ENCODE results near the gene ERRFI1.

Gene ERRFI1

DNA sequence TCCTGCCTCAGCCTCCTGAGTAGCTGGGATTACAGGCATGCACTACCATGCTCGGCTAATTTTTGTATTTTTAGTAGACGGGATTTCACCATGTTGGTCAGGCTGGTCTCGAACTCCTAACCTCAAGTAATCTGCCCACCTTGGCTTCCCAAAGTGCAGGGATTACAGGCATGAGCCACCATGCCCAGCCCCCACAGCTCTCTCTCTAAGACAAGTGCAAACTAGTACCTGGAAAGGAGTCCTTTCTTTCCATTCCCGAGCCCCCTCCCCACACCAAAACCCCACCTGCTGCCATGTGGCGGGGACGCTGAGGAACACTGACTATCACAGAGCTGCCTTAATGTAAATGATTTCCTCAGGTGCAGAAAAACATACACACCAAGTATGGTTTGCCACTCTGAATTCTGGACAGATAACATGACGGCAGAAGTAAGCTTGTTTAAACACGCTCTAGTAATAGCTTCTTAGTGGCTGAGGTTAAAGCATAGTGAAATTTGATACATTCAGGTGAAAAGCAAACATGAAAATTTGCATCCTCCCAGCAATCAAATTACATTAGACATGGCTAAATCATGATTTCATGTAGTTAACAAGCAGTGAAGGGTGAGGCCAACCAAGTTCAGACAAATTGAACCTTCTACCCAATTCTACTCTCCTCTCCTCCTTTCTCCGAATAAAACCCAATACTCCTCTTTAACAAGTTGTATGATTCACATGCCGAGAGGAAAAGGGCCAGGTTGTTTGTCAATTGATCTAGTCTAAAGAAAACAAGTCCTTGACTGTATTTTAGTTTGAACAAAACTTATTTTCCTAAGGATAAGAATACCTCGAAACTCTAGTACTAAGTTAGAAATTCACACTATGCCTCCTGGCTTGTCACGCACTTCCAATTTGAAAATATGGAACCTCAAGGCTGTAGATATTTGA lies 19.8 kb downstream of the ERRFI1 start:
- no peak for TF ChIP-seq CEBPB (IDR thresholded peaks at IDR 0.05)
- TF ChIP-seq FOXM1 (IDR thresholded peaks at IDR 0.05; ENCODE audit: borderline replicate concordance, low read depth): no peak
- no peak for TF ChIP-seq EGR1 (IDR thresholded peaks at IDR 0.05)
- no peak for TF ChIP-seq YY1 (IDR thresholded peaks at IDR 0.05; ENCODE audit: low read depth)
- no peak for TF ChIP-seq EP300 (IDR thresholded peaks at IDR 0.05; ENCODE audit: borderline replicate concordance)
- TF ChIP-seq, protein P1, sequence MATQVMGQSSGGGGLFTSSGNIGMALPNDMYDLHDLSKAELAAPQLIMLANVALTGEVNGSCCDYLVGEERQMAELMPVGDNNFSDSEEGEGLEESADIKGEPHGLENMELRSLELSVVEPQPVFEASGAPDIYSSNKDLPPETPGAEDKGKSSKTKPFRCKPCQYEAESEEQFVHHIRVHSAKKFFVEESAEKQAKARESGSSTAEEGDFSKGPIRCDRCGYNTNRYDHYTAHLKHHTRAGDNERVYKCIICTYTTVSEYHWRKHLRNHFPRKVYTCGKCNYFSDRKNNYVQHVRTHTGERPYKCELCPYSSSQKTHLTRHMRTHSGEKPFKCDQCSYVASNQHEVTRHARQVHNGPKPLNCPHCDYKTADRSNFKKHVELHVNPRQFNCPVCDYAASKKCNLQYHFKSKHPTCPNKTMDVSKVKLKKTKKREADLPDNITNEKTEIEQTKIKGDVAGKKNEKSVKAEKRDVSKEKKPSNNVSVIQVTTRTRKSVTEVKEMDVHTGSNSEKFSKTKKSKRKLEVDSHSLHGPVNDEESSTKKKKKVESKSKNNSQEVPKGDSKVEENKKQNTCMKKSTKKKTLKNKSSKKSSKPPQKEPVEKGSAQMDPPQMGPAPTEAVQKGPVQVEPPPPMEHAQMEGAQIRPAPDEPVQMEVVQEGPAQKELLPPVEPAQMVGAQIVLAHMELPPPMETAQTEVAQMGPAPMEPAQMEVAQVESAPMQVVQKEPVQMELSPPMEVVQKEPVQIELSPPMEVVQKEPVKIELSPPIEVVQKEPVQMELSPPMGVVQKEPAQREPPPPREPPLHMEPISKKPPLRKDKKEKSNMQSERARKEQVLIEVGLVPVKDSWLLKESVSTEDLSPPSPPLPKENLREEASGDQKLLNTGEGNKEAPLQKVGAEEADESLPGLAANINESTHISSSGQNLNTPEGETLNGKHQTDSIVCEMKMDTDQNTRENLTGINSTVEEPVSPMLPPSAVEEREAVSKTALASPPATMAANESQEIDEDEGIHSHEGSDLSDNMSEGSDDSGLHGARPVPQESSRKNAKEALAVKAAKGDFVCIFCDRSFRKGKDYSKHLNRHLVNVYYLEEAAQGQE (IDR thresholded peaks at IDR 0.05; ENCODE audit: low read depth): no peak
- TF ChIP-seq TEAD4 (IDR thresholded peaks at IDR 0.05): no peak
- no peak for TF ChIP-seq TAF1 (IDR thresholded peaks at IDR 0.05; ENCODE audit: low read depth)
- no peak for TF ChIP-seq CREB1 (IDR thresholded peaks at IDR 0.05; ENCODE audit: low read depth)

DNA sequence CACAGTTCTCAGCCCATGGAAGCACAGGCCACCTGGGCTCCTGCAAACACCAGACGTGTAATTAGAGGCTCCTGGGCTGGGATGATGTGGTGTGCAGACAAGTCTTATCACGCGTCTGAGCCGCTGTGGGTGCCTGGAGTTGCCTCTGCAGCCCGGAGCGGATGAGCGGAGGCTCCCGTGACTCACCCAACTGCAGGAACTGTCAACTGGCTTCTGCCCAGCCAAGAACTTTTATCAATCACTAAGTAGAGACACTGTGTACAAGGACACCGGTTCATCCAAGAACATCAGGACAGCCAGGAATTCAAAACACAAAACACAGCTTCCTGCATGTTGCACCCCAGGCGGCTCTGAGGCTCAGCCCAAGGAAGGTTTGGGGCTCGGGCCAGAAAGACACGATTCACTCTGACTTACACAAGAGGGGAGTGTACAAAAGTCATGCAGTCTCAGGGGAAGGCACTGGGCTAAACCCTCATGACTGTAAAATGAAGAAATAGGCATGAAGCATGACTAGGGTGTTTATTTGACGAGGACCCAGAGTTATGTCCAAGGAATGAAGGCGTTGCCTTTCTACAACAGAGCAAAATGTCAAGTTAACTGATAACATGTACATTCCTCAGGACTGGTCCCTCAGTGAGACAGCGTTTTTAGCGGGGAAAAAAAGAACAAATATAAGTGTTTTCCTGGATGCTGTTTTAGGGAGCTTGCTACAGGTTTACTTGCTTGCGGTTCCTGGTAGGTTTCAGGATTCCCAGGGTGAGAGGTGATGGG lies 21.1 kb downstream of the ERRFI1 start:
- TF ChIP-seq RAD21 (IDR thresholded peaks at IDR 0.05; ENCODE audit: low read depth) (no peak), EGR1 (IDR thresholded peaks at IDR 0.05) (no peak), TEAD4 (IDR thresholded peaks at IDR 0.05) (no peak), TAF1 (IDR thresholded peaks at IDR 0.05; ENCODE audit: low read depth) (no peak), NFIC (IDR thresholded peaks at IDR 0.05) (no peak)
- TF ChIP-seq, protein P2, sequence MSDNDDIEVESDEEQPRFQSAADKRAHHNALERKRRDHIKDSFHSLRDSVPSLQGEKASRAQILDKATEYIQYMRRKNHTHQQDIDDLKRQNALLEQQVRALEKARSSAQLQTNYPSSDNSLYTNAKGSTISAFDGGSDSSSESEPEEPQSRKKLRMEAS (IDR thresholded peaks at IDR 0.05): no peak
- TF ChIP-seq, protein P3, sequence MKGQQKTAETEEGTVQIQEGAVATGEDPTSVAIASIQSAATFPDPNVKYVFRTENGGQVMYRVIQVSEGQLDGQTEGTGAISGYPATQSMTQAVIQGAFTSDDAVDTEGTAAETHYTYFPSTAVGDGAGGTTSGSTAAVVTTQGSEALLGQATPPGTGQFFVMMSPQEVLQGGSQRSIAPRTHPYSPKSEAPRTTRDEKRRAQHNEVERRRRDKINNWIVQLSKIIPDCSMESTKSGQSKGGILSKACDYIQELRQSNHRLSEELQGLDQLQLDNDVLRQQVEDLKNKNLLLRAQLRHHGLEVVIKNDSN (IDR thresholded peaks at IDR 0.05): no peak

DNA sequence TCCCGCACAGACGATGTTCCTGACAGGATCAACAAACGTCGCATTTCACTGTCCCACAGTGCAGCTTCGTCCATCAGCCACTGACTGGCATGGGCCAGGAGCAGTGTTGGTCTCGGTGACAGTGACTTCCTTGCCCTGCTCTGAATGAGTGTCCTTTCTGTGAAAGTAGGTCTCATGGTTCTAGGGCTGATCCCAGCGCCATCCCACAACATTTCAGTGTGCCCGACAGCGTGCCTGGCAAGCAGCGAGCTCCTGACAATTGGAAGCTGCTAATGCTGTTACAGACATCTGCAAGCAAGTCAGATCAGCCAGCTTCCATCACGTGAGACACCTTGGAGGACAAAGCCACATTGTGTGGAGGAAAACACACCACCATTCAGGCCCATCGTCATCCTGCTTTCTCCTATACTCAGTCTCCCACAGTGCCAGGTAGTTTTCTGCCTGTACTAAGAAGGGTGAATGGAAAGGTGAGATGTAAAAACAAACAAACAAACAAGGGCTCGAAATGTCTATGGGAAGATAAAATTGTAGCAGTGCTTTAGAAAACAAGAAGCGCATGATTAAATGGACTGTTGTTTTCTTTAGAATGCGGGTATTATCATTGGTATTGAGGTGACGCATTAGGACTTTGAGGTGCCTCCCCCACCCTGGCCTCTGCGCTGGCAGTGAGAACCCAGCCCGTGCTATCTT lies 21.9 kb downstream of the ERRFI1 start:
- TF ChIP-seq TAF1 (IDR thresholded peaks at IDR 0.05; ENCODE audit: low read depth) (no peak), FOXM1 (IDR thresholded peaks at IDR 0.05; ENCODE audit: borderline replicate concordance, low read depth) (no peak)
- TF ChIP-seq, protein P1 (IDR thresholded peaks at IDR 0.05; ENCODE audit: low read depth): no peak

DNA sequence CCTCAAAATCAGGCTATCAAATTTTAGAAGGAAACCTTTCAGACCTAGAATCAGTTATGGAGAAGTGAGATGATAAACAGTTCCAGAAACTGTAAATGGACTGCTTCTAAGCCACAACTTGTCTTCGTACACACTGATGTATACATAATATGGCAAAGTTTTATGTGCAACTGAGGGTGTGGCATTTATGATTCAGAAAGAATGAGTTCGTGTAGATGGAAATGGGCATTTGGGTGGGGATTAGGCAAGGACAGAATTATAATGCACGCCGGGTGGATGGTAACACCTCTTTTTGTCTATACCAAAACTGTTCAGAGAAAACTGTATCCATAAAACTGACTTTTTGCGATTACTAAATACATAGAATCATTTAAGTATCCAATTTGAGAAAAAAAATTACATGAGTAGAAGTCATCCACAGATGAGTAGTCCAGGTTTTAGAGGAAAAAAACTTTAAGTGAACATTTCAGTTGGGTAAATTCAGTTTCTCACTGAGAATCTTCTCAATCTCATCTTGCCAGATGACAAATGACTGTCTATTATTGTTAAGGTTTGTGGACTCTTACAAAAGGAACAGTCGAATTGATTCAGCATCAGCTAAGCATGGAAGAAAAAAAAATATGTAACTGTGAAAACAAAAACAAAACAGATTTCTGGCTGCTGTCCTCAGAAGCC lies 22.5 kb downstream of the ERRFI1 start:
- TF ChIP-seq, protein P2 (IDR thresholded peaks at IDR 0.05): no peak
- no peak for TF ChIP-seq EGR1 (IDR thresholded peaks at IDR 0.05)
- no peak for TF ChIP-seq TAF1 (IDR thresholded peaks at IDR 0.05; ENCODE audit: low read depth)
- no peak for TF ChIP-seq CREB1 (IDR thresholded peaks at IDR 0.05; ENCODE audit: low read depth)
- TF ChIP-seq YY1 (IDR thresholded peaks at IDR 0.05; ENCODE audit: low read depth): no peak
- TF ChIP-seq ZBTB7A (IDR thresholded peaks at IDR 0.05; ENCODE audit: low read depth): no peak

DNA sequence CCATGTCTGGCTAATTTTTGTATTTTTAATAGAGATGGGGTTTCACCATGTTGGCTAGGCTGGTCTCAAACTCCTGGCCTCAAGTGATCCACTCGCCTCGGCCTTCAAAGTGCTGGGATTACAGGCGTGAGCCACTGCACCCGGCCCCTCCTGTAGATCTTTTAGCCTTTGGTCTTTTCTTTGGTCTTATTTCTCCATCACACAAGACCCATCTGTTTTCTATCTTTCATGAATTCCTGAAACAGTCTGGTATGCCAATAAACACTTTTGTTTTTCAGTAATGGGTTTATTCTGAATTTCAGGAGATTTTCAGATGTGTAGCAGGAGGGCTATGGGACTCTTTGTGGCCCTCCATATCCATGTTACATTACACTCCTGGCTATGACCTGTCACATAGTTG lies 23.2 kb downstream of the ERRFI1 start:
- TF ChIP-seq EP300 (IDR thresholded peaks at IDR 0.05; ENCODE audit: borderline replicate concordance) (no peak), ZBTB7A (IDR thresholded peaks at IDR 0.05; ENCODE audit: low read depth) (no peak), TCF12 (IDR thresholded peaks at IDR 0.05; ENCODE audit: low read depth) (no peak), YY1 (IDR thresholded peaks at IDR 0.05; ENCODE audit: low read depth) (no peak), NFIC (IDR thresholded peaks at IDR 0.05) (no peak), TEAD4 (IDR thresholded peaks at IDR 0.05) (no peak), CREB1 (IDR thresholded peaks at IDR 0.05; ENCODE audit: low read depth) (no peak), CEBPB (IDR thresholded peaks at IDR 0.05) (no peak), EGR1 (IDR thresholded peaks at IDR 0.05) (no peak), FOXM1 (IDR thresholded peaks at IDR 0.05; ENCODE audit: borderline replicate concordance, low read depth) (no peak), TAF1 (IDR thresholded peaks at IDR 0.05; ENCODE audit: low read depth) (no peak), RAD21 (IDR thresholded peaks at IDR 0.05; ENCODE audit: low read depth) (no peak)
- TF ChIP-seq, protein P2 (IDR thresholded peaks at IDR 0.05): no peak
- TF ChIP-seq, protein P3 (IDR thresholded peaks at IDR 0.05): no peak
- TF ChIP-seq, protein P1 (IDR thresholded peaks at IDR 0.05; ENCODE audit: low read depth): no peak

All from Ishikawa (cell line).